Bronchial epithelial cell (primary cell): ENCODE results near the gene MEIG1. TPM values are rescaled to one million over a fixed set of nuclear protein-coding genes. Genes with fewer than 3 reads are reported as not detected.
A peak's percentile ranks its signal among the peaks of the same experiment; 100 is the strongest.
"Not testable (repeated sequence)": the region's sequence is repeated elsewhere in the genome, so short reads cannot be mapped to it uniquely, and the experiment has no call there.

Source experiments
- DNase-seq: peaks from one replicate; pipeline ENCODE4 v3.0.0-alpha.2; 2010; ENCODE audit warnings: low read depth
- FAIRE-seq: peaks from 2 replicates; lab custom pipeline; 2011; peaks lifted over from hg19 to GRCh38; lab: Jason Lieb, UNC
- H3K27me3 ChIP-seq: 2 replicates; pipeline ENCODE4 v1.5.1; 2011; ENCODE audit warnings: low read length; ENCODE audit not compliant: control insufficient read depth, insufficient read depth
- H3K36me3 ChIP-seq: 2 replicates; pipeline ENCODE4 v1.5.1; 2011; ENCODE audit warnings: low read length; ENCODE audit not compliant: control insufficient read depth, insufficient read depth
- H3K4me3 ChIP-seq: 2 replicates; pipeline ENCODE4 v1.5.1; 2011; ENCODE audit warnings: mild to moderate bottlenecking, low read depth, low read length, control low read depth
- total RNA-seq: library from RNA; depleted of rRNA; stranded (reverse); fragments of >200 nt; gene quantifications from 2 replicates; pipeline ENCODE4 v1.2.1, GENCODE V29; 2014
- TF ChIP-seq, protein P1 (sequence below): IDR thresholded peaks from 2 replicates; pipeline ENCODE4 v1.5.1; 2011; ENCODE audit warnings: mild to moderate bottlenecking, moderate library complexity, low read length, control low read depth, inconsistent platforms; ENCODE audit not compliant: insufficient read depth, severe bottlenecking

Gene MEIG1
- total RNA-seq, 1 donor from 2014 or later = not detected

DNA sequence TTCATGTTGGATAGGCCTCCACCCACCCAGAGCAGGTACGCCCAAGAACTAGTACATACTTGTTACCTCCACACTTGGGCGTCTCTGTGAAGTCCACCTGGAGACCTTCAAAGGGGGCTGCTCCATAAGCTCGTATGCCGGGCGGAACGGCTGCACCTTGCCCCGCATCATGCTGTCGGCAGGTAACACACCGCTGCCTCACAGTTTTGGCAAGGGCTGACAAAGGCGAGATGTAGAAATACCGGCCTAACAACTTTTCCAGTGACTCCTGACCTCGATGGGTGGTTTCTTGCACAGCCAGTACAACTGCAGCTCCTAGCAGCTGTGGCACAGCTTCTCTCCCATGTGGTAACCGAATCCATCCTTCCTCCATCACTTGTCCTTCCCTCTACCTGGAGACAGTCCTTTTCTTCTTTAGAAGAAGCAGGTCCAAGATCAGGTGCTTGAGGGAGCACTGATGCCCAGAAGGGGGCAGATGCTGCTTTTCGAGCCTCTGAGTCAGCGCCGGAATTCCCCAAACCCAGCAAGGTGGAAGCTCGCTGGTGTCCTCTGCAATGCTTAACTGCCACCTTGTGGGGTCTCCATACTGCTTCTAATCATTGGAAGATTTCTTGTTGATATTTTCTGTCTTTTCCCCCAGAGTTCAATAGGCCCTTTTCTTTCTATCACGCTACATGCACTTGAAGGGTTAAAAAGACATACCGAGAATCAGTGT, 32.0 kb downstream of the MEIG1 start:
- DNase-seq = peak; percentile 62
- not testable (repeated sequence) for H3K27me3 ChIP-seq, H3K36me3 ChIP-seq, H3K4me3 ChIP-seq, FAIRE-seq
- TF ChIP-seq, protein P1, sequence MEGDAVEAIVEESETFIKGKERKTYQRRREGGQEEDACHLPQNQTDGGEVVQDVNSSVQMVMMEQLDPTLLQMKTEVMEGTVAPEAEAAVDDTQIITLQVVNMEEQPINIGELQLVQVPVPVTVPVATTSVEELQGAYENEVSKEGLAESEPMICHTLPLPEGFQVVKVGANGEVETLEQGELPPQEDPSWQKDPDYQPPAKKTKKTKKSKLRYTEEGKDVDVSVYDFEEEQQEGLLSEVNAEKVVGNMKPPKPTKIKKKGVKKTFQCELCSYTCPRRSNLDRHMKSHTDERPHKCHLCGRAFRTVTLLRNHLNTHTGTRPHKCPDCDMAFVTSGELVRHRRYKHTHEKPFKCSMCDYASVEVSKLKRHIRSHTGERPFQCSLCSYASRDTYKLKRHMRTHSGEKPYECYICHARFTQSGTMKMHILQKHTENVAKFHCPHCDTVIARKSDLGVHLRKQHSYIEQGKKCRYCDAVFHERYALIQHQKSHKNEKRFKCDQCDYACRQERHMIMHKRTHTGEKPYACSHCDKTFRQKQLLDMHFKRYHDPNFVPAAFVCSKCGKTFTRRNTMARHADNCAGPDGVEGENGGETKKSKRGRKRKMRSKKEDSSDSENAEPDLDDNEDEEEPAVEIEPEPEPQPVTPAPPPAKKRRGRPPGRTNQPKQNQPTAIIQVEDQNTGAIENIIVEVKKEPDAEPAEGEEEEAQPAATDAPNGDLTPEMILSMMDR = peak; percentile 23

DNA sequence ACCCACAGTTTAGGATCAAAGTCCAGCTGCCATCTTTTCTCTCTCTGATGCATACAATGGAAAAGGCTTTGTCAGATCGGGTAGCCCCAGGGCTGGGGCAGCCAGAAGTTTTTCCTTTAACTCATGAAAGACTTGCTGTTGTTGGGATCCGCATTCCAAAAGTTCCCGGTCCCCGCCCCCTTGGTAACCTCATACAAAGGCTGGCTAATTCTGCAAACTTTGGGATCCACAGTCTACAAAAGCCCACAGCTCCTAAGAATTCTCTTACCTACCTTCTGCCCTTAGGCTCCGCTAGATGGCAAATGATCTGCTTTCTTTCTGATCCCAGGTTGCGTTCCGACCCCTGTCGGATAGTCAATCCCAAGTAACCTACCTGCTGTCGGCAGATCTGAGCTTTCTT, 33.1 kb downstream of the MEIG1 start:
- not testable (repeated sequence) for H3K4me3 ChIP-seq, DNase-seq, H3K36me3 ChIP-seq, FAIRE-seq, H3K27me3 ChIP-seq

DNA sequence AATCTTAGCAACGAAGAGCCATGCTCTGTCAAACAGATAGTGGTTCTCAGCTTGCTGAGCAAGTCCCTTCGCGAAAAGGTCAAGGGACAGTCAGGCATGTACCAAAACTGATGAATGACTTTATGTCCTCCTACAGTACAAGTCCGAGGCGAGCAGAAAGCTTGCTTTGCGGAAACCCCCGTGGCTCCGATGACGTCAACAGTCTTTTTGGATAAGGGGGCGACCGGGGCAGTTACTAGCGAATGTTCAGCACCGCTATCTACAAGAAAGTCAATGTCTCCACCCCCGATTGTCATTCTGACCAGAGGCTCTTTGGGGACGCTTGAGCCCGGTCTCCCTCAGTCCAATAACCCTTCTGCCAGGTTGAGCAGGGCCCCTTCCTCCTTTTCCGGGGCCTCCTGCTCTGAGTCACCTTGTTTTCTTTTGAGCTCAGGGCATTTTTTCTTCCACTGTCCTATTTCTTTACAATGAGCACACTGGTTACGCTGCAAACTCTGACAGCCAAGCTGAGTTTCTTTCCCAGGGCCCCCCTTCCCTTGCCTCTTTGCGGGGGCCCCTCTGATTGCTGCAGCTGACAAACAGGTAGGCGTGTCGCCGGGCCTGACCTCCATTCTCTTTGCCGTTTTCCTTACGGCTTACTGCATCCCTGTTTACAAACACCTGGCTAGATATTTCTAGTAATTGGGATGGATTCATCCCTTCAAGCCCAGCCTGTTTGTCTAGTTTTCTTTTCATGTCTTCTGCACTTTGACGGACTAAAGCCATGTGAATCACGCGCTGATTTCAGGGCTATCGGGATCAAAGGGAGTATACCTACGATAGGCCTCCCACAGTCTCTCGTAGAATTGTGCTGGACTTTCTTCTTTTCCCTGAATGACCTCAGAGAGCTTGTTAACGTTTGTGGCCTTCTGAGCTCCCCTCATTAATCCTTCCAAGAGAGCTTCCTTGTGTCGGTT, 34.6 kb downstream of the MEIG1 start:
- DNase-seq, H3K4me3 ChIP-seq, H3K27me3 ChIP-seq, H3K36me3 ChIP-seq, FAIRE-seq: not testable (repeated sequence)

DNA sequence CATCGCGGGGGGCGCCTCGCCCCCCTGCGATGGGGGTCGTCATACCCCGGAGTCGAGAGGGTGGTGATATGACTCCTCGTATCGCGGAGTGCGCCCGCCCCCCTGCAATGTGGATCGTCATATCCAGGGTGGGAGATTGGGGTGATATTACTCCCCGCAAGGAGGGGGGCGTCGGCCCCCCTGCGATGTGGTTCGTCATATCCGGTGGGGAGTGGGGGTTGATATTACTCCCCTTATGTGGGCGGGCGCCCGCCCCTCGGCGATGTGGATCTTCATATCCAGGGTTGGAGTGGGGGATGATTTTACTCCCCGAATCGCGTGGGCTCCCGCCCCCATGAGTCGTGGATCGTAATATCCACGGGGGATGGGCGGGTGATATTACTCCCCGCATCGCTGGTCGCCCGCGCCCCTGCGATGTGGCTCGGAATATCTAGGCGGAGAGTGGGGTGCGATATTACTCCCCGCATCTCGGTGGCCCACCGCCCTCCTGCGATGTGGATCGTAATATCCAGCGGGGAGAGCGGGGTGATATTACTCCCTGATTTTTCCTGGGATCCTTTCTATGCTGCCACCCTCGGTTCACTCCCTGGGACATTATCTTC, 36.9 kb downstream of the MEIG1 start:
- no peaks in the 10 kb centered on the region for H3K27me3 ChIP-seq
- DNase-seq (no peak), FAIRE-seq (no peak)
- TF ChIP-seq, protein P1 = no peak
- H3K36me3 ChIP-seq = no peaks in the 10 kb centered on the region
- no peak overlapping the region for H3K4me3 ChIP-seq

DNA sequence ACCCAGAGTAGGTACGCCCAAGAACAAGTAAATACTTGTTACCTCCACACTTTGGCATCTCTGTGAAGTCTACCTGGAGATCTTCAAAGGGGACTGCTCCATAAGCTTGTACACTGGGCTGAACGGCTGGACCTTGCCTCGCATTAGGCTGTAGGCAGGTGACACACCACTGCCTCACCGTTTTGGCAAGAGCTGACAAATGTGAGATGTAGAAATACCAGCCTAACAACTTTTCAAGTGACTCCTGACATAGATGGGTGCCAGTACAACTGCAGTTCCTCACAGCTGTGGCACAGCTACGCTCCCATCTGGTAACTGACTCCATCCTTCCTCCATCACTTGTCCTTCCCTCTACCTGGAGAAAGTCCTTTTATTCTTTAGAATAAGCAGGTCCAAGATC, 54.3 kb downstream of the MEIG1 start:
- DNase-seq (peak; percentile 97), FAIRE-seq (peak; percentile 91)
- not testable (repeated sequence) for H3K36me3 ChIP-seq, H3K27me3 ChIP-seq, H3K4me3 ChIP-seq

DNA sequence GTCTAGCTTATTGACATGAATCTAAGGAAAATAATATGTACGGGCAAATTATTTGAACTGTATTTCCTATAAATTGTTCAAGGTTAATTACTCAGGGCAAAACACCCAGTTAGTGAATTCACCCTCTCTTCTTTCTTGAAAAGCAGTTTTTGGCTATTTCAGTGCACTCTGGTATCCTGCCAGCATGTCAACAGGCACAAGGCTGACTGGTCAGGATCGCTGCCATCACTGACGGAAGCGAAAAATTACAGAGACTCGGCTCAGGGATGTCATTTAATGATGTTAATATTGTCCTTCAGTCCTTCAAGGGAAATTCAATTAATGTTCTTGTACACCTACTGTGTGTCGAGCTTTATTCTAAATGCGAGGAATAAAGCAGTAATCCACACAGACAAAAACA, 56.3 kb downstream of the MEIG1 start:
- TF ChIP-seq, protein P1 = no peak
- DNase-seq (no peak), FAIRE-seq (no peak)
- Histone ChIP-seq H3K36me3 (no peaks in the 10 kb centered on the region), H3K4me3 (no peak overlapping the region), H3K27me3 (no peaks in the 10 kb centered on the region)

DNA sequence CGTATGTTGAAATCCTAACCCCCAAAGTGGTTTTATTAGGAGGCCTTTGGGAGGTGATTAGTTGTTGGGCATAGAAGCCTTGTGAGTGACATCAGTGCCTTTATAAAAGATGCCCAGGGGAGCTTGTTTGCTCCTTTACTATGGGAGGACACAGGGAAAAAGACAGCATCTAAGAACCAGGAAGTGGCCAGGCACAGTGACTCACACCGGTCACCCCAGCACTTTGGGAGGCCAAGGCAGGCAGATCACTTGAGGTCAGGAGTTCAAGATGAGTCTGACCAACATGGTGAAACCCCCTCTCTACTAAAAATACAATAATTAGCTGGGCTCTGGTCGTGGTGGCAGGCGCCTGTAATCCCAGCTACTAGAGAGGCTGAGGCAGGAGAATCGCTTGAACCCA, 61.8 kb downstream of the MEIG1 start:
- H3K4me3 ChIP-seq, FAIRE-seq, DNase-seq: not testable (repeated sequence)

More for the DNA sequence above, 61.8 kb downstream of the MEIG1 start:
- not testable (repeated sequence) for H3K36me3 ChIP-seq, H3K27me3 ChIP-seq

Other genes starting within 250 kb of the MEIG1 start
- gene FAM107B, start 184.5 kb upstream of the MEIG1 start, total RNA-seq = 18.7 and 18.8 TPM in 2 replicates
- 0.79 and 1.3 TPM in 2 replicates for gene CDNF, start 121.4 kb upstream of the MEIG1 start, total RNA-seq
- 6.3 and 6.8 TPM in 2 replicates for gene HSPA14, start 121.1 kb upstream of the MEIG1 start, total RNA-seq
- 21.4 and 21.6 TPM in 2 replicates for gene MSANTD7, start 121.1 kb upstream of the MEIG1 start, total RNA-seq
- 6.1 and 7.4 TPM in 2 replicates for gene SUV39H2, start 80.5 kb upstream of the MEIG1 start, total RNA-seq
- 9.0 and 10.2 TPM in 2 replicates for gene DCLRE1C, start 5.3 kb upstream of the MEIG1 start, total RNA-seq
- 16.3 and 26.0 TPM in 2 replicates for gene OLAH, start 84.6 kb downstream of the MEIG1 start, total RNA-seq
- gene ACBD7, start 129.4 kb downstream of the MEIG1 start, total RNA-seq = 0.13 and 0.26 TPM in 2 replicates
- gene RPP38, start 138.0 kb downstream of the MEIG1 start, total RNA-seq = 10.3 and 18.4 TPM in 2 replicates
- gene NMT2, start 209.3 kb downstream of the MEIG1 start, total RNA-seq = 11.1 and 12.2 TPM in 2 replicates